H1 (cell line): ENCODE results near the gene TBC1D22A. TPM values are rescaled to one million over a fixed set of nuclear protein-coding genes. Genes with fewer than 3 reads are reported as not detected.

Experiments
- CTCF ChIA-PET: fragments of 300-600 bp; sonication (Branson Sonifier 250); formaldehyde crosslinking; loops from one replicate; lab custom pipeline; 2021; ENCODE audit not compliant: partially characterized antibody; lab: Charles Lee
- POLR2A ChIA-PET: fragments of 300-600 bp; sonication (Branson Sonifier 250); formaldehyde crosslinking; loops from one replicate; lab custom pipeline; 2021; ENCODE audit warnings: inconsistent platforms; ENCODE audit not compliant: partially characterized antibody; lab: Charles Lee
- DNase-seq, 2 experiments: peaks; one replicate each; pipeline versions ENCODE4 v3.0.0 to v3.0.0-alpha.2; 2010 to 2022; ENCODE audit warnings: low spot score in 2 of 2, low read depth in 1 of 2, mixed read lengths in 1 of 2
- FAIRE-seq: peaks from 2 replicates; lab custom pipeline; 2011; peaks lifted over from hg19 to GRCh38; lab: Jason Lieb, UNC
- H2AFZ ChIP-seq: 2 replicates; pipeline ENCODE4 v1.8.1; 2012; ENCODE audit warnings: low read length, inconsistent platforms
- H2AK5ac ChIP-seq: 2 replicates; pipeline ENCODE4 v1.6.1; 2013; ENCODE audit warnings: low read depth, low read length
- H2BK120ac ChIP-seq: replicated peaks from 2 replicates; pipeline ENCODE3; 2013; ENCODE audit warnings: low read depth, low read length, inconsistent platforms
- H2BK12ac ChIP-seq: 2 replicates; pipeline ENCODE4 v1.6.1; 2013; ENCODE audit warnings: low read depth, low read length
- H2BK15ac ChIP-seq: 2 replicates; pipeline ENCODE4 v1.6.1; 2013; ENCODE audit warnings: low read length
- H2BK20ac ChIP-seq: 2 replicates; pipeline ENCODE4 v1.6.1; 2013; ENCODE audit warnings: low read length
- H2BK5ac ChIP-seq: 2 replicates; pipeline ENCODE4 v1.6.1; 2013; ENCODE audit warnings: low read depth, low read length
- H3K14ac ChIP-seq: 2 replicates; pipeline ENCODE4 v1.6.1; 2013; ENCODE audit warnings: inconsistent platforms; ENCODE audit not compliant: insufficient read length
- H3K18ac ChIP-seq: 2 replicates; pipeline ENCODE4 v1.6.1; 2013; ENCODE audit warnings: low read length; ENCODE audit errors: extremely low read depth
- H3K23ac ChIP-seq: 2 replicates; pipeline ENCODE4 v1.6.1; 2013; ENCODE audit warnings: inconsistent platforms; ENCODE audit not compliant: insufficient read length
- H3K23me2 ChIP-seq: 2 replicates; pipeline ENCODE4 v1.6.1; 2013; ENCODE audit warnings: low read depth, low read length
- H3K27ac ChIP-seq: 2 replicates; pipeline ENCODE4 v1.6.1; 2011; ENCODE audit warnings: low read depth, low read length, inconsistent platforms
- H3K27me3 ChIP-seq, 4 experiments: replicated peaks in 1 of 4; 1 replicate in 1 of 4; 2 replicates in 3 of 4; pipeline versions ENCODE4 v1.6.1 to v1.8.1; 2011 to 2013; ENCODE audit warnings: low read length in 3 of 4, mild to moderate bottlenecking in 3 of 4, inconsistent platforms in 2 of 4, mixed read lengths in 2 of 4, moderate library complexity in 1 of 4; ENCODE audit not compliant: control insufficient read depth in 3 of 4, insufficient read depth in 3 of 4; ENCODE audit errors: extremely low read depth in 1 of 4
- H3K36me3 ChIP-seq, 4 experiments: 2 replicates each; pipeline versions ENCODE4 v1.6.1 to v1.8.1; 2011 to 2013; ENCODE audit warnings: mild to moderate bottlenecking in 4 of 4, low read length in 3 of 4, moderate library complexity in 2 of 4, control low read depth in 1 of 4, inconsistent platforms in 1 of 4; ENCODE audit not compliant: insufficient read depth in 4 of 4, control insufficient read depth in 2 of 4
- H3K4ac ChIP-seq: replicated peaks from 2 replicates; pipeline ENCODE3; 2013; ENCODE audit warnings: low read length, low read depth, mixed read lengths, inconsistent platforms; ENCODE audit not compliant: insufficient read length
- H3K4me1 ChIP-seq, 4 experiments: replicated peaks in 1 of 4; 1 replicate in 1 of 4; 2 replicates in 3 of 4; pipeline versions ENCODE4 v1.6.1 to v1.8.1; 2011 to 2013; ENCODE audit warnings: low read length in 3 of 4, inconsistent platforms in 2 of 4, mixed read lengths in 1 of 4; ENCODE audit not compliant: insufficient read depth in 4 of 4, control insufficient read depth in 3 of 4
- H3K4me2 ChIP-seq, 2 experiments: 2 replicates each; pipeline versions ENCODE4 v1.6.1 to v1.8.1; 2011 to 2013; ENCODE audit warnings: low read depth in 2 of 2, low read length in 2 of 2, control low read depth in 1 of 2, inconsistent platforms in 1 of 2, mild to moderate bottlenecking in 1 of 2; ENCODE audit not compliant: insufficient read depth in 1 of 2
- H3K4me3 ChIP-seq, 4 experiments: fragments of 200-600, 300-600 bp in 1 of 4; sonication (generic), shearing (Covaris generic), sonication (Bioruptor Twin) in 1 of 4; 2 replicates each; pipeline versions ENCODE4 v1.5.1 to v1.8.1; 2011 to 2016; ENCODE audit warnings: low read length in 4 of 4, low read depth in 3 of 4, control low read depth in 2 of 4, inconsistent platforms in 2 of 4, mild to moderate bottlenecking in 2 of 4, mixed read lengths in 1 of 4, moderate library complexity in 1 of 4; ENCODE audit not compliant: insufficient read depth in 2 of 4; ENCODE audit errors: extremely low read depth in 1 of 4
- H3K56ac ChIP-seq: replicated peaks from 2 replicates; pipeline ENCODE3; 2013; ENCODE audit warnings: low read depth, mild to moderate bottlenecking, mixed read lengths, low read length, inconsistent platforms; ENCODE audit not compliant: insufficient read length
- H3K79me1 ChIP-seq: 2 replicates; pipeline ENCODE4 v1.6.1; 2013; ENCODE audit warnings: low read depth, low read length, control low read depth
- H3K79me2 ChIP-seq, 2 experiments: 2 replicates each; pipeline versions ENCODE4 v1.6.1 to v1.8.1; 2012 to 2013; ENCODE audit warnings: low read length in 2 of 2, mild to moderate bottlenecking in 2 of 2, inconsistent platforms in 1 of 2; ENCODE audit not compliant: insufficient read depth in 2 of 2, control insufficient read depth in 1 of 2
- H3K9ac ChIP-seq, 4 experiments: replicated peaks in 1 of 4; 1 replicate in 1 of 4; 2 replicates in 3 of 4; pipeline versions ENCODE4 v1.6.1 to v1.8.1; 2011 to 2013; ENCODE audit warnings: low read depth in 3 of 4, low read length in 3 of 4, control low read depth in 2 of 4, mild to moderate bottlenecking in 2 of 4, moderate library complexity in 2 of 4, inconsistent platforms in 1 of 4; ENCODE audit errors: extremely low read depth in 1 of 4
- H3K9me3 ChIP-seq, 2 experiments: 2 replicates each; pipeline versions ENCODE4 v1.6.1 to v1.8.1; 2012 to 2013; ENCODE audit warnings: mild to moderate bottlenecking in 2 of 2, moderate library complexity in 2 of 2, control low read depth in 1 of 2, inconsistent platforms in 1 of 2, low read depth in 1 of 2, low read length in 1 of 2, mixed read lengths in 1 of 2; ENCODE audit not compliant: insufficient read depth in 2 of 2
- H4K20me1 ChIP-seq, 2 experiments: replicated peaks in 1 of 2; 2 replicates each; pipeline versions ENCODE3 to v1.8.1; 2011 to 2013; ENCODE audit warnings: inconsistent platforms in 2 of 2, low read length in 2 of 2, mild to moderate bottlenecking in 1 of 2; ENCODE audit not compliant: insufficient read depth in 2 of 2, control insufficient read depth in 1 of 2
- H4K5ac ChIP-seq: 2 replicates; pipeline ENCODE4 v1.6.1; 2013; ENCODE audit warnings: low read length, low read depth, mixed read lengths, inconsistent platforms; ENCODE audit not compliant: insufficient read length
- H4K8ac ChIP-seq: 2 replicates; pipeline ENCODE4 v1.8.0; 2013; ENCODE audit warnings: mild to moderate bottlenecking, moderate library complexity, low read length, inconsistent platforms; ENCODE audit not compliant: insufficient read depth; ENCODE audit errors: extremely low read depth
- H4K91ac ChIP-seq: replicated peaks from 2 replicates; pipeline ENCODE3; 2013; ENCODE audit warnings: low read length, mixed read lengths, inconsistent platforms; ENCODE audit not compliant: insufficient read length
- ASH2L ChIP-seq: fragments of 200-600, 300-600 bp; sonication (generic); IDR thresholded peaks from one replicate; pipeline ENCODE4 v1.7.1; 2017; ENCODE audit warnings: low read length
- BCL11A ChIP-seq, 2 experiments: IDR thresholded peaks; one replicate each; pipeline ENCODE4 v1.6.1; 2011; ENCODE audit warnings: low read depth in 2 of 2, low read length in 2 of 2, mild to moderate bottlenecking in 2 of 2
- EGR1 ChIP-seq: IDR thresholded peaks from 2 replicates; pipeline ENCODE4 v1.6.1; 2011; ENCODE audit warnings: low read depth, low read length, borderline replicate concordance
- KDM4A ChIP-seq: IDR thresholded peaks from one replicate; pipeline ENCODE4 v1.7.1; 2012; ENCODE audit warnings: low read depth, mild to moderate bottlenecking, moderate library complexity, low read length, inconsistent platforms; ENCODE audit not compliant: severe bottlenecking
- PHF8 ChIP-seq: fragments of 200-600 bp; sonication (generic); conservative IDR thresholded peaks from 2 replicates; pipeline ENCODE4 v1.7.1; 2012; ENCODE audit warnings: low read depth, mild to moderate bottlenecking, inconsistent platforms, low read length, moderate library complexity
- RBBP5 ChIP-seq: IDR thresholded peaks from 2 replicates; pipeline ENCODE4 v1.7.1; 2012; ENCODE audit warnings: low read depth, mild to moderate bottlenecking, inconsistent platforms, low read length, moderate library complexity, borderline replicate concordance
- WGBS, 2 experiments: shearing (Covaris generic) in 1 of 2; methylation state at CpG; one replicate each; pipeline versions ENCODE4 v1.1.6 to v1.1.7; 2013 to 2015; ENCODE audit warnings: low lambda C conversion rate in 2 of 2, mixed read lengths in 2 of 2, inconsistent platforms in 1 of 2, low coverage in 1 of 2, missing lambda C conversion rate in 1 of 2; ENCODE audit not compliant: insufficient replicate concordance in 2 of 2, insufficient coverage in 1 of 2, insufficient read length in 1 of 2; ENCODE audit errors: extremely low coverage in 1 of 2, missing lambda C conversion rate in 1 of 2; 5-methylcytosine and 5-hydroxymethylcytosine counted together
- polyA plus RNA-seq, 7 experiments: library from polyadenylated mRNA; depleted of rRNA in 3 of 7; stranded (reverse) in 5 of 7; unstranded in 2 of 7; fragments of >200 nt in 5 of 7; fragments of 200-250 nt in 2 of 7; gene quantifications; 1 replicate in 5 of 7; 2 replicates in 1 of 7; 4 replicates in 1 of 7; pipeline versions ENCODE4 v1.2.1 to v1.2.3, GENCODE V29; 2011 to 2013; ENCODE audit warnings: missing spikeins in 2 of 7, mixed read lengths in 2 of 7
- total RNA-seq: library from RNA; stranded (reverse); fragmentation: NEBNext Ultra II Directional; extraction: Animal tissue kit (Norgen Biotek cat#: 25700); gene quantifications from 2 replicates; pipeline ENCODE4 v1.2.1, GENCODE V29; 2021

TBC1D22A gene
- total and polyA plus RNA-seq, 2 of the 8 experiments (the other 6 are each of a cell fraction or from before 2014, with no cell fraction given): 11.9 to 18.4 TPM

- H4K91ac ChIP-seq: no peak within 1 kb of the TSS
- peaks cover 5% of the 10 kb centered on the region; the same call in 1 of the 2 replicates for H3K79me1 ChIP-seq
- no peaks in the 10 kb centered on the region for H3K9me3 ChIP-seq
- FAIRE-seq: no peak
- H3K56ac ChIP-seq: no peak within 1 kb of the TSS
- peak within 1 kb of the TSS; percentile 68; the same call in 1 of the 2 replicates for H4K8ac ChIP-seq
- TF ChIP-seq ASH2L (peak; percentile 47), KDM4A (peak; percentile 82), PHF8 (peak; percentile 45; the same call in 1 of the 2 replicates), RBBP5 (no peak; the same call in 1 of the 2 replicates), BCL11A (IDR thresholded peaks at IDR 0.05; ENCODE audit: low read depth in 2 of 2, low read length in 2 of 2) (no peak), EGR1 (peak; percentile 37; the same call in 1 of the 2 replicates)
- TF ChIP-seq, all 59 proteins: peak for 4
- Histone ChIP-seq H2BK20ac (no peak within 1 kb of the TSS), H3K4me2 (peak within 1 kb of the TSS; percentile 58 to 85), H3K4me3 (peak within 1 kb of the TSS; percentile 55 to 90 (median 80)), H3K9ac (peak within 1 kb of the TSS in 3 of 4 experiments; percentile 48 to 61 (median 57); a peak in 4 of 7 replicates), H3K79me2 (peaks cover 0 to 28% of the 10 kb centered on the region in 2 experiments; a peak in 3 of 4 replicates), H2BK5ac (peak within 1 kb of the TSS; percentile 61; the same call in 1 of the 2 replicates), H3K27me3 (peaks cover 0 to 3% (median 0%) of the 10 kb centered on the region in 4 experiments; a peak in 1 of 7 replicates), H2BK12ac (peak within 1 kb of the TSS; percentile 60; the same call in 1 of the 2 replicates), H2BK120ac (no peak within 1 kb of the TSS), H3K4me1 (peaks cover 7 to 19% (median 16%) of the 10 kb centered on the region in 4 experiments), H2AFZ (no peak within 1 kb of the TSS; the same call in 1 of the 2 replicates), H4K5ac (peak within 1 kb of the TSS; percentile 43), H3K4ac (no peak within 1 kb of the TSS), H2BK15ac (0 out of 2 replicates have a peak within 1 kb of the TSS, but pooled peaks have one; percentile 81), H2AK5ac (peak within 1 kb of the TSS; percentile 17; the same call in 1 of the 2 replicates), H3K27ac (no peak within 1 kb of the TSS), H3K18ac (peak within 1 kb of the TSS; percentile 7; the same call in 1 of the 2 replicates), H3K23ac (no peak within 1 kb of the TSS), H3K14ac (no peak within 1 kb of the TSS), H3K36me3 (no peaks in the 10 kb centered on the region), H4K20me1 (peaks cover 0 to 22% of the 10 kb centered on the region in 2 experiments), H3K23me2 (peaks cover 11% of the 10 kb centered on the region; the same call in 1 of the 2 replicates)
- ChIA-PET CTCF (no interaction called here), POLR2A (interaction anchor here (3.1 kb wide), 1 partner anchor 24 kb away, joined by 22 read pairs; the partner anchor contains the start of gene TBC1D22A)
- WGBS, 2 experiments: 5% methylated on average over 30 of the region's 99 CpGs; no CpG with 5 or more reads in 1 of the 2 experiments
- peak in 1 of 2 experiments; percentile 74 for DNase-seq
Observed at GRCh38 chr22:46737976-46738646, 24.3 kb upstream of the TBC1D22A start, which contains the start of gene CERK. TSS of gene CERK (minus strand) at chr22:46738252. CDS start at chr22:46738148, 104 bp downstream.
